ENCODE measurements around the gene TMEM17.
"Not testable (repeated sequence)": the region's sequence is repeated elsewhere in the genome, so short reads cannot be mapped to it uniquely, and the experiment has no call there.

Gene TMEM17

GRCh38 chr2:62505750-62506420 lies at the start of gene TMEM17:
TMEM17 (minus strand) TSS chr2:62506195; CDS start chr2:62506129, 66 bp downstream.
- peak; percentile 92 for DNase-seq (ENCODE audit: low spot score)

- no peak for DNase-seq (ENCODE audit: low spot score)
Observed at GRCh38 chr2:62554440-62554839, 48.4 kb upstream of the TMEM17 start.

GRCh38 chr2:62550461-62550860 lies 44.5 kb upstream of the TMEM17 start:
- DNase-seq (ENCODE audit: low spot score) = no peak

- no peak for DNase-seq (ENCODE audit: low spot score)
Observed at GRCh38 chr2:62547854-62548253, 41.9 kb upstream of the TMEM17 start.

- no peak for DNase-seq (ENCODE audit: low spot score)
Observed at GRCh38 chr2:62545261-62545660, 39.3 kb upstream of the TMEM17 start.

- no peak for DNase-seq (ENCODE audit: low spot score)
Observed at GRCh38 chr2:62540408-62541168, 34.6 kb upstream of the TMEM17 start.

- no peak for DNase-seq (ENCODE audit: low spot score)
Observed at GRCh38 chr2:62539606-62540407, 33.8 kb upstream of the TMEM17 start.

- no peak for DNase-seq (ENCODE audit: low spot score)
Observed at GRCh38 chr2:62538756-62539155, 32.8 kb upstream of the TMEM17 start.

GRCh38 chr2:62537814-62538213 lies 31.8 kb upstream of the TMEM17 start:
- no peak for DNase-seq (ENCODE audit: low spot score)

GRCh38 chr2:62536873-62537547 lies 31.0 kb upstream of the TMEM17 start:
- no peak for DNase-seq (ENCODE audit: low spot score)

GRCh38 chr2:62535521-62535920 lies 29.5 kb upstream of the TMEM17 start:
- not testable (repeated sequence) for DNase-seq (ENCODE audit: low spot score)

- no peak for DNase-seq (ENCODE audit: low spot score)
Observed at GRCh38 chr2:62531594-62531993, 25.6 kb upstream of the TMEM17 start.

- no peak for DNase-seq (ENCODE audit: low spot score)
Observed at GRCh38 chr2:62529758-62530157, 23.8 kb upstream of the TMEM17 start.

- DNase-seq (ENCODE audit: low spot score) = no peak
Observed at GRCh38 chr2:62527478-62528210, 21.6 kb upstream of the TMEM17 start.

- no peak for DNase-seq (ENCODE audit: low spot score)
Observed at GRCh38 chr2:62526531-62527381, 20.8 kb upstream of the TMEM17 start.

GRCh38 chr2:62525549-62526269 lies 19.7 kb upstream of the TMEM17 start:
- DNase-seq (ENCODE audit: low spot score) = no peak

- peak; percentile 30 for DNase-seq (ENCODE audit: low spot score)
Observed at GRCh38 chr2:62524293-62524941, 18.4 kb upstream of the TMEM17 start.

- DNase-seq (ENCODE audit: low spot score) = not testable (repeated sequence)
Observed at GRCh38 chr2:62521061-62521460, 15.1 kb upstream of the TMEM17 start.

- DNase-seq (ENCODE audit: low spot score) = no peak
Observed at GRCh38 chr2:62512384-62512783, 6.4 kb upstream of the TMEM17 start.

All from AG20443 (cell line).